Transverse colon (tissue), 4 donors: ENCODE results near the gene NBEAL1.

ENCODE experiments used
- POLR2AphosphoS5 ChIP-seq, 3 donors: sonication (generic); formaldehyde crosslinking; IDR thresholded peaks; one replicate each; pipeline ENCODE4 v1.6.1; 2016; ENCODE audit warnings: antibody characterized with exemption in 3 of 3
- TF ChIP-seq, protein P1 (sequence below), 5 experiments: fragments of 200-600 bp in 3 of 5; fragments of 450-650 bp in 2 of 5; sonication (generic) in 3 of 5; IDR thresholded peaks; 1 replicate in 2 of 5; 2 replicates in 3 of 5; pipeline ENCODE4 v1.5.1; 2016 to 2017; ENCODE audit warnings: antibody characterized with exemption in 5 of 5, inconsistent platforms in 3 of 5, mild to moderate bottlenecking in 2 of 5, moderate library complexity in 1 of 5

DNA sequence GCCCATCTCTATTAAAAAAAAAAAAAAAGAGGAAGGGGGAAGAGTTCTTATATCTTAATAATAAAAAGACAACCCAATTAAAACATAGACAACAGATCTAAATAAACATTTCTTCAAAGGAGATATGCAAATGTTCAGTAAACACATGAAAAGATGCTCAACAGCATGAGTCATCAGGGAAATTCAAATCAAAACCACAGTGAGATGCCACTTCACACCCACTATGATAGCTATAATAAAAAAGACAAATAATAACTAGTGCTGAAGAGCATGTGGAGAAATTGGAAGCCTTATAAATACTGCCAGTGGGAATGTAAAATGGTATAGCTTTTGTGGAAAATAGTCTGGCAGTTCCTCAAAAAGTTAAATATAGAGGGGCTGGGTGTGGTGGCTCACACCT lies 162.7 kb downstream of the NBEAL1 start:
- TF ChIP-seq, protein P1, sequence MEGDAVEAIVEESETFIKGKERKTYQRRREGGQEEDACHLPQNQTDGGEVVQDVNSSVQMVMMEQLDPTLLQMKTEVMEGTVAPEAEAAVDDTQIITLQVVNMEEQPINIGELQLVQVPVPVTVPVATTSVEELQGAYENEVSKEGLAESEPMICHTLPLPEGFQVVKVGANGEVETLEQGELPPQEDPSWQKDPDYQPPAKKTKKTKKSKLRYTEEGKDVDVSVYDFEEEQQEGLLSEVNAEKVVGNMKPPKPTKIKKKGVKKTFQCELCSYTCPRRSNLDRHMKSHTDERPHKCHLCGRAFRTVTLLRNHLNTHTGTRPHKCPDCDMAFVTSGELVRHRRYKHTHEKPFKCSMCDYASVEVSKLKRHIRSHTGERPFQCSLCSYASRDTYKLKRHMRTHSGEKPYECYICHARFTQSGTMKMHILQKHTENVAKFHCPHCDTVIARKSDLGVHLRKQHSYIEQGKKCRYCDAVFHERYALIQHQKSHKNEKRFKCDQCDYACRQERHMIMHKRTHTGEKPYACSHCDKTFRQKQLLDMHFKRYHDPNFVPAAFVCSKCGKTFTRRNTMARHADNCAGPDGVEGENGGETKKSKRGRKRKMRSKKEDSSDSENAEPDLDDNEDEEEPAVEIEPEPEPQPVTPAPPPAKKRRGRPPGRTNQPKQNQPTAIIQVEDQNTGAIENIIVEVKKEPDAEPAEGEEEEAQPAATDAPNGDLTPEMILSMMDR (IDR thresholded peaks at IDR 0.05) = no peak
- TF ChIP-seq POLR2AphosphoS5 (IDR thresholded peaks at IDR 0.05) = no peak
